Prostate gland (tissue), 2 donors: ENCODE data around the gene OR5L2.

Source experiments
- POLR2A ChIP-seq: fragments of 450-650 bp; IDR thresholded peaks from one replicate; pipeline ENCODE4 v1.6.1; 2016; ENCODE audit warnings: antibody characterized with exemption, mild to moderate bottlenecking
- POLR2AphosphoS5 ChIP-seq: sonication (generic); formaldehyde crosslinking; IDR thresholded peaks from one replicate; pipeline ENCODE4 v1.6.1; 2017; ENCODE audit warnings: antibody characterized with exemption
- TF ChIP-seq, protein P1 (sequence below), 4 experiments: fragments of 200-600 bp in 2 of 4; fragments of 450-650 bp in 2 of 4; sonication (generic) in 2 of 4; IDR thresholded peaks; 1 replicate in 3 of 4; 2 replicates in 1 of 4; pipeline ENCODE4 v1.5.1; 2016 to 2019; ENCODE audit warnings: antibody characterized with exemption in 4 of 4, mild to moderate bottlenecking in 2 of 4, moderate library complexity in 2 of 4

DNA sequence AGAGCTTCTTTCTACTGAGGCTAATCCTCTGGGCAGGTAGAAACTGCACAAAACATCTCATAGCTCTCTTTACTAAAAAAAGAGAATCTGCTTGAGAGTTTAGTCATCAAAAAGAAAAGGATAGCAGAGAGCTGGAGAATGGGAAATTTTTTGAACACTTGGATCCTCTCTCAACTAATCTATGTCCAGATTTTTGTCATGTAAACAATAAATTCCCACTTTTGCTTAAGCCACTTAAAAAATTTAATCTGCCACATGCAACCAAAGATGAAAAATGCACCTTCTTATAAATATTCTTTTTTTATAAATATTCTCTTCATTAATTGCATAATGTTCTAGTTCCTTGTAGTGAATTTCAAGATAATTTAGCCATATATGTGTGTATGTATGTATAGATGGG is 22.0 kb downstream of the OR5L2 start:
- TF ChIP-seq POLR2A, result no peak
- TF ChIP-seq, protein P1, sequence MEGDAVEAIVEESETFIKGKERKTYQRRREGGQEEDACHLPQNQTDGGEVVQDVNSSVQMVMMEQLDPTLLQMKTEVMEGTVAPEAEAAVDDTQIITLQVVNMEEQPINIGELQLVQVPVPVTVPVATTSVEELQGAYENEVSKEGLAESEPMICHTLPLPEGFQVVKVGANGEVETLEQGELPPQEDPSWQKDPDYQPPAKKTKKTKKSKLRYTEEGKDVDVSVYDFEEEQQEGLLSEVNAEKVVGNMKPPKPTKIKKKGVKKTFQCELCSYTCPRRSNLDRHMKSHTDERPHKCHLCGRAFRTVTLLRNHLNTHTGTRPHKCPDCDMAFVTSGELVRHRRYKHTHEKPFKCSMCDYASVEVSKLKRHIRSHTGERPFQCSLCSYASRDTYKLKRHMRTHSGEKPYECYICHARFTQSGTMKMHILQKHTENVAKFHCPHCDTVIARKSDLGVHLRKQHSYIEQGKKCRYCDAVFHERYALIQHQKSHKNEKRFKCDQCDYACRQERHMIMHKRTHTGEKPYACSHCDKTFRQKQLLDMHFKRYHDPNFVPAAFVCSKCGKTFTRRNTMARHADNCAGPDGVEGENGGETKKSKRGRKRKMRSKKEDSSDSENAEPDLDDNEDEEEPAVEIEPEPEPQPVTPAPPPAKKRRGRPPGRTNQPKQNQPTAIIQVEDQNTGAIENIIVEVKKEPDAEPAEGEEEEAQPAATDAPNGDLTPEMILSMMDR (IDR thresholded peaks at IDR 0.05), result no peak
- TF ChIP-seq POLR2AphosphoS5, result no peak
